Upper lobe of right lung (tissue), 1 donor: ENCODE data around the gene CLRN3. TPM values are rescaled to one million over a fixed set of nuclear protein-coding genes. Genes with fewer than 3 reads are reported as not detected.

ENCODE experiments used
- ATAC-seq: fragments of 200-7000 bp; cut with Tn5 transposase; one replicate; pipeline ENCODE4 v1.9.1; 2020; ENCODE audit warnings: mild to moderate bottlenecking, moderate library complexity
- DNase-seq: peaks from one replicate; pipeline ENCODE4 v3.0.0-alpha.2; 2020
- H3K27ac ChIP-seq: fragments of 200-600 bp; one replicate; pipeline ENCODE4 v1.8.0; 2022
- H3K27me3 ChIP-seq: fragments of 200-600 bp; one replicate; pipeline ENCODE4 v1.8.0; 2022; ENCODE audit warnings: mild to moderate bottlenecking
- H3K36me3 ChIP-seq: fragments of 200-600 bp; one replicate; pipeline ENCODE4 v1.8.0; 2022
- H3K4me1 ChIP-seq: fragments of 200-600 bp; one replicate; pipeline ENCODE4 v1.8.0; 2022
- H3K4me3 ChIP-seq: fragments of 200-600 bp; one replicate; pipeline ENCODE4 v1.8.0; 2022; ENCODE audit warnings: mild to moderate bottlenecking
- H3K9me3 ChIP-seq: fragments of 200-600 bp; one replicate; pipeline ENCODE4 v1.8.0; 2022
- CTCF ChIP-seq: fragments of 200-600 bp; IDR thresholded peaks from one replicate; pipeline ENCODE4 v1.8.0; 2022; ENCODE audit warnings: antibody characterized with exemption
- intact Hi-C: fragments of 100-400 bp; cut with DNase I; formaldehyde crosslinking; loops from one replicate; pipeline ENCODE4 v1.11.0; 2022
- total RNA-seq: library from RNA; stranded (reverse); fragmentation: NEBNext Ultra II Directional; extraction: Animal tissue kit (Norgen Biotek cat#: 25700); gene quantifications from one replicate; pipeline ENCODE4 v1.2.1, GENCODE V29; 2021
- donor health status: DM: no; HTN: yes; CAD: no; lungs with severe emphysema.

CLRN3 gene
- total RNA-seq, 1 donor from 2014 or later = not detected

- peak overlapping the region; percentile 66 for H3K4me3 ChIP-seq
- intact Hi-C loops = loop anchor here (5.0 kb wide), 2 partner anchors 90 to 105 kb away; no protein-coding TSS in a partner anchor
- peak; percentile 78 for DNase-seq
- no peaks in the 10 kb centered on the region for H3K36me3 ChIP-seq
- H3K27me3 ChIP-seq = no peaks in the 10 kb centered on the region
- ATAC-seq = peak; percentile 34
- no peaks in the 10 kb centered on the region for H3K9me3 ChIP-seq
- H3K27ac ChIP-seq = peak overlapping the region; percentile 82
- peaks cover 18% of the 10 kb centered on the region for H3K4me1 ChIP-seq
- no peak for TF ChIP-seq CTCF
These were observed 14.8 kb upstream of the CLRN3 start for GRCh38 chr10:127907411-127908105.

- TF ChIP-seq CTCF = peak; percentile 67
These were observed 14.0 kb upstream of the CLRN3 start, which contains the start of gene PTPRE for GRCh38 chr10:127906548-127907377. PTPRE (plus strand) TSS chr10:127907103; CDS start chr10:128040882, 133,779 bp downstream.

GRCh38 chr10:127905848-127906261 is 13.1 kb upstream of the CLRN3 start:
- Histone ChIP-seq H3K36me3 (no peaks in the 10 kb centered on the region), H3K4me1 (peaks cover 18% of the 10 kb centered on the region), H3K4me3 (no peak overlapping the region), H3K9me3 (no peaks in the 10 kb centered on the region), H3K27ac (no peak overlapping the region), H3K27me3 (no peaks in the 10 kb centered on the region)
- TF ChIP-seq CTCF = no peak
- intact Hi-C loops = loop anchor here (5.0 kb wide), 2 partner anchors 91 to 106 kb away; no protein-coding TSS in a partner anchor
- no peak for ATAC-seq
- DNase-seq = no peak

More at GRCh38 chr10:127906548-127907377, 14.0 kb upstream of the CLRN3 start, which contains the start of gene PTPRE:
- Histone ChIP-seq H3K9me3 (no peaks in the 10 kb centered on the region), H3K36me3 (no peaks in the 10 kb centered on the region), H3K27me3 (no peaks in the 10 kb centered on the region), H3K4me1 (peaks cover 18% of the 10 kb centered on the region), H3K27ac (peak within 1 kb of the TSS; percentile 82), H3K4me3 (peak within 1 kb of the TSS; percentile 66)
- peak; percentile 96 for ATAC-seq
- peak; percentile 92 for DNase-seq
- intact Hi-C loops = loop anchor here (5.0 kb wide), 2 partner anchors 91 to 106 kb away; no protein-coding TSS in a partner anchor

- Histone ChIP-seq H3K27ac (no peak overlapping the region), H3K36me3 (no peaks in the 10 kb centered on the region), H3K27me3 (no peaks in the 10 kb centered on the region), H3K4me3 (no peak overlapping the region), H3K4me1 (peaks cover 18% of the 10 kb centered on the region), H3K9me3 (no peaks in the 10 kb centered on the region)
- no peak for DNase-seq
- TF ChIP-seq CTCF = no peak
- intact Hi-C loops = loop anchor here (5.0 kb wide), 2 partner anchors 92 to 107 kb away; no protein-coding TSS in a partner anchor
- ATAC-seq = no peak
These were observed 12.5 kb upstream of the CLRN3 start for GRCh38 chr10:127905001-127905847.
